GM23338 (cell line): ENCODE data around the gene CDNF. TPM values are rescaled to one million over a fixed set of nuclear protein-coding genes. Genes with fewer than 3 reads are reported as not detected.

Experiments used
- ATAC-seq: fragments of 200-7000 bp; cut with Tn5 transposase; 3 replicates; pipeline ENCODE4 v1.9.1; 2020
- DNase-seq: peaks from one replicate; pipeline ENCODE4 v3.0.0-alpha.2; 2015; ENCODE audit warnings: low spot score
- H2AFZ ChIP-seq: fragments of 200-600 bp; sonication (generic); 2 replicates; pipeline ENCODE4 v1.8.0; 2016; ENCODE audit warnings: antibody characterized with exemption, mild to moderate bottlenecking, moderate library complexity
- H3F3A ChIP-seq: fragments of 200-600 bp; sonication (generic); replicated peaks from 2 replicates; pipeline ENCODE4 v1.8.0; 2017; ENCODE audit warnings: antibody characterized with exemption, mixed run types, low read depth
- H3K27ac ChIP-seq: fragments of 200-600 bp; sonication (generic); 2 replicates; pipeline ENCODE4 v1.6.1; 2016; ENCODE audit warnings: low read depth
- H3K27me3 ChIP-seq: fragments of 200-600 bp; sonication (generic); 2 replicates; pipeline ENCODE4 v1.8.0; 2016; ENCODE audit warnings: mild to moderate bottlenecking, mixed run types, moderate library complexity; ENCODE audit not compliant: insufficient read depth
- H3K36me3 ChIP-seq: fragments of 200-600 bp; sonication (generic); 2 replicates; pipeline ENCODE4 v1.8.0; 2016; ENCODE audit warnings: mild to moderate bottlenecking; ENCODE audit not compliant: insufficient read depth
- H3K4me1 ChIP-seq: fragments of 200-600 bp; sonication (generic); 2 replicates; pipeline ENCODE4 v1.8.0; 2016; ENCODE audit warnings: mild to moderate bottlenecking, moderate library complexity; ENCODE audit not compliant: insufficient read depth
- H3K4me2 ChIP-seq: fragments of 200-600 bp; sonication (generic); 2 replicates; pipeline ENCODE4 v1.7.1; 2017; ENCODE audit warnings: mixed run types
- H3K4me3 ChIP-seq: fragments of 200-600 bp; sonication (generic); 2 replicates; pipeline ENCODE4 v1.6.1; 2016; ENCODE audit warnings: mixed run types
- H3K79me2 ChIP-seq: fragments of 200-600 bp; sonication (generic); replicated peaks from 2 replicates; pipeline ENCODE4 v1.8.0; 2017; ENCODE audit warnings: mild to moderate bottlenecking; ENCODE audit not compliant: insufficient read depth
- H3K9me2 ChIP-seq: fragments of 200-600 bp; sonication (generic); 2 replicates; pipeline ENCODE4 v1.8.0; 2017; ENCODE audit not compliant: insufficient read depth
- H4K20me1 ChIP-seq: fragments of 200-600 bp; sonication (generic); replicated peaks from 2 replicates; pipeline ENCODE4 v1.8.0; 2017; ENCODE audit warnings: mild to moderate bottlenecking; ENCODE audit not compliant: insufficient read depth
- H3K27ac Mint-ChIP-seq: 2 replicates; pipeline ENCODE4 v1.8.0; 2020; ENCODE audit warnings: inconsistent platforms, mild to moderate bottlenecking, moderate library complexity, mixed read lengths
- H3K27me3 Mint-ChIP-seq: 3 replicates; pipeline ENCODE4 v1.8.0; 2022; ENCODE audit warnings: low read depth, mild to moderate bottlenecking, moderate library complexity, mixed read lengths, inconsistent platforms; ENCODE audit not compliant: insufficient read depth, poor library complexity
- H3K36me3 Mint-ChIP-seq: 3 replicates; pipeline ENCODE4 v1.8.0; 2021; ENCODE audit warnings: low read depth, mild to moderate bottlenecking, inconsistent platforms, moderate library complexity, mixed read lengths
- H3K4me1 Mint-ChIP-seq: 3 replicates; pipeline ENCODE4 v1.8.0; 2020; ENCODE audit warnings: mild to moderate bottlenecking, inconsistent platforms, mixed read lengths
- H3K4me3 Mint-ChIP-seq: 3 replicates; pipeline ENCODE4 v1.8.0; 2021; ENCODE audit warnings: moderate library complexity, mild to moderate bottlenecking, inconsistent platforms, mixed read lengths
- H3K9me3 Mint-ChIP-seq: 3 replicates; pipeline ENCODE4 v1.8.0; 2020; ENCODE audit warnings: moderate library complexity, mild to moderate bottlenecking, inconsistent platforms, mixed read lengths
- CREB1 ChIP-seq: fragments of 250-450 bp; sonication (Bioruptor Pico); IDR thresholded peaks from 2 replicates; pipeline ENCODE4 v1.5.0; 2020; ENCODE audit warnings: low read depth, mild to moderate bottlenecking, moderate library complexity
- EZH2 ChIP-seq: fragments of 200-600 bp; sonication (generic); IDR thresholded peaks from one replicate; pipeline ENCODE4 v1.8.0; 2017; ENCODE audit warnings: antibody characterized with exemption, mild to moderate bottlenecking, low read depth; ENCODE audit not compliant: unreplicated experiment
- EZH2phosphoT487 ChIP-seq: fragments of 200-600 bp; sonication (generic); IDR thresholded peaks from one replicate; pipeline ENCODE4 v1.8.1; 2018; ENCODE audit warnings: antibody characterized with exemption; ENCODE audit not compliant: unreplicated experiment
- JUNB ChIP-seq: IDR thresholded peaks from one replicate; pipeline ENCODE4 v1.6.1; 2016; ENCODE audit warnings: antibody characterized with exemption; ENCODE audit not compliant: unreplicated experiment
- POLR2AphosphoS5 ChIP-seq: IDR thresholded peaks from 2 replicates; pipeline ENCODE4 v1.6.1; 2016; ENCODE audit warnings: antibody characterized with exemption, low read depth
- STAT1 ChIP-seq: IDR thresholded peaks from one replicate; pipeline ENCODE4 v1.6.1; 2016; ENCODE audit warnings: antibody characterized with exemption; ENCODE audit not compliant: unreplicated experiment
- ZNF114 ChIP-seq: fragments of 250-450 bp; sonication (Bioruptor Pico); IDR thresholded peaks from 2 replicates; pipeline ENCODE4 v1.5.0; 2020; ENCODE audit warnings: mild to moderate bottlenecking, moderate library complexity
- ZNF331 ChIP-seq: fragments of 250-450 bp; sonication (Bioruptor Pico); IDR thresholded peaks from 2 replicates; pipeline ENCODE4 v1.5.0; 2020; ENCODE audit warnings: low read depth, mild to moderate bottlenecking, moderate library complexity
- polyA plus RNA-seq: library from polyadenylated mRNA; unstranded; fragments of >200 nt; fragmentation: Nextera tagmentation; extraction: Ambion mirVana; gene quantifications from 2 replicates; pipeline ENCODE4 v1.2.1, GENCODE V29; 2016
- total RNA-seq: library from RNA; depleted of rRNA; stranded (reverse); fragments of >200 nt; shearing (Covaris generic); gene quantifications from 2 replicates; pipeline ENCODE4 v1.2.3, GENCODE V29; 2014
- TF ChIP-seq, protein P1 (sequence below), 2 experiments: fragments of 200-600 bp in 1 of 2; sonication (generic) in 1 of 2; conservative IDR thresholded peaks; 2 replicates each; pipeline versions ENCODE4 v1.5.1 to v1.6.1; 2016 to 2017; ENCODE audit warnings: antibody characterized with exemption in 2 of 2, low read depth in 2 of 2, mild to moderate bottlenecking in 2 of 2, moderate library complexity in 1 of 2
- TF ChIP-seq, protein P2 (sequence below): IDR thresholded peaks from one replicate; pipeline ENCODE4 v1.6.1; 2018; ENCODE audit warnings: antibody characterized with exemption; ENCODE audit not compliant: unreplicated experiment
- TF ChIP-seq, protein P3 (sequence below): IDR thresholded peaks from 2 replicates; pipeline ENCODE4 v1.6.1; 2016; ENCODE audit warnings: antibody characterized with exemption

The CDNF gene
- total and polyA plus RNA-seq, 2 experiments from 2014 or later = 0.26 to 1.1 TPM

DNA sequence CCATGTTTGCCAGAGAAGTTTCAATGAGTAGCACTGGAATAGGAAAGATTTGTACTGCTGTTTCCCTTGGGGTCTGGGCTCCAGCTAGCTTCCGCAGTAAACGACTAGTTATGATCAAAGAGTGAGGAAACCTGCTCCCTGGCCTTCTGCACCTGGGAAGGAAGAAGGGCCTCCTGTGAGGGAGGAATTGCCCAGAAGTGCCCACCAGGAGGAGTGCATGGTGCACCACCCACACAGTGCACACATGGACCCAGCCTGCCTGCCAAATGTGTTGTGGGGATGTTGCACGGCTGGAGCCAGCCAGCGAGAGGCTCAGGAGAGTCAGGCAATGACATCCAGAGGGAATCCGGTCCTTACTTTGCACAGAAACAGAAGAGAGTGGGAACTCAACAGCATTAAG is 36.1 kb downstream of the CDNF start:
- Mint-ChIP-seq H3K27ac (no peak overlapping the region), H3K36me3 (no peaks in the 10 kb centered on the region), H3K4me1 (no peaks in the 10 kb centered on the region), H3K9me3 (no peaks in the 10 kb centered on the region), H3K27me3 (peaks cover 4% of the 10 kb centered on the region), H3K4me3 (no peak overlapping the region)
- Histone ChIP-seq H3K4me2 (no peak overlapping the region), H3K79me2 (no peaks in the 10 kb centered on the region), H3F3A (no peaks in the 10 kb centered on the region), H4K20me1 (no peaks in the 10 kb centered on the region), H3K4me1 (no peaks in the 10 kb centered on the region), H3K4me3 (no peak overlapping the region), H2AFZ (no peak overlapping the region), H3K27ac (no peak overlapping the region), H3K27me3 (no peaks in the 10 kb centered on the region), H3K36me3 (no peaks in the 10 kb centered on the region), H3K9me2 (no peaks in the 10 kb centered on the region)
- DNase-seq = peak; percentile 17
- ATAC-seq = peak; percentile 54; the same call in 2 of the 3 replicates
- TF ChIP-seq STAT1 = no peak
- TF ChIP-seq, protein P1, sequence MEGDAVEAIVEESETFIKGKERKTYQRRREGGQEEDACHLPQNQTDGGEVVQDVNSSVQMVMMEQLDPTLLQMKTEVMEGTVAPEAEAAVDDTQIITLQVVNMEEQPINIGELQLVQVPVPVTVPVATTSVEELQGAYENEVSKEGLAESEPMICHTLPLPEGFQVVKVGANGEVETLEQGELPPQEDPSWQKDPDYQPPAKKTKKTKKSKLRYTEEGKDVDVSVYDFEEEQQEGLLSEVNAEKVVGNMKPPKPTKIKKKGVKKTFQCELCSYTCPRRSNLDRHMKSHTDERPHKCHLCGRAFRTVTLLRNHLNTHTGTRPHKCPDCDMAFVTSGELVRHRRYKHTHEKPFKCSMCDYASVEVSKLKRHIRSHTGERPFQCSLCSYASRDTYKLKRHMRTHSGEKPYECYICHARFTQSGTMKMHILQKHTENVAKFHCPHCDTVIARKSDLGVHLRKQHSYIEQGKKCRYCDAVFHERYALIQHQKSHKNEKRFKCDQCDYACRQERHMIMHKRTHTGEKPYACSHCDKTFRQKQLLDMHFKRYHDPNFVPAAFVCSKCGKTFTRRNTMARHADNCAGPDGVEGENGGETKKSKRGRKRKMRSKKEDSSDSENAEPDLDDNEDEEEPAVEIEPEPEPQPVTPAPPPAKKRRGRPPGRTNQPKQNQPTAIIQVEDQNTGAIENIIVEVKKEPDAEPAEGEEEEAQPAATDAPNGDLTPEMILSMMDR (conservative IDR thresholded peaks at IDR 0.05; ENCODE audit: low read depth in 2 of 2) = peak; percentile 8 to 47; a peak in 2 of 4 replicates

DNA sequence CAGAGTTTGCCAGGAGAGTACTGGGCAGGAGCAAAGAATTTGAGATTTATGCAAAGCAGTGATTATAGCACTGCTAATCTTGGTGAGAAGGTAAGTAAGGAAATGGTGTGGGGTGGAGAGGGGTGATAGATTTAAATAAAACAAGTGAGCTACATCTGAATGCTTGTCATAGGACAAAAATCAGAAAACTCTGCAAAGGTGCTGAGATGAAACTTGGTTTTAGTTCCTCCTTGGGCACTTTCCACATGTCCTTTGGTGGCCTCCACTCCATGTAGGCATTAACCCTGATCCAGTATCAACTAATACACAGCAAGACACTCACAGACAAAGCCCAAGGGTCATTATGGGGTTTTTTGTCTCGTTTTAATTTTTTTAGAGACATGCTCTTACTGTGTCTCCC is 37.4 kb downstream of the CDNF start:
- no peak overlapping the region for H3K27ac Mint-ChIP-seq
- H3K36me3 ChIP-seq = no peaks in the 10 kb centered on the region
- no peaks in the 10 kb centered on the region for H3K9me3 Mint-ChIP-seq
- H3K27ac ChIP-seq = no peak overlapping the region
- H3F3A ChIP-seq = no peaks in the 10 kb centered on the region
- no peaks in the 10 kb centered on the region for H4K20me1 ChIP-seq
- H2AFZ ChIP-seq = no peak overlapping the region
- no peaks in the 10 kb centered on the region for H3K4me1 Mint-ChIP-seq
- H3K4me1 ChIP-seq = no peaks in the 10 kb centered on the region
- no peaks in the 10 kb centered on the region for H3K27me3 ChIP-seq
- DNase-seq (no peak), ATAC-seq (no peak)
- no peaks in the 10 kb centered on the region for H3K36me3 Mint-ChIP-seq
- no peak overlapping the region for H3K4me2 ChIP-seq
- H3K9me2 ChIP-seq = no peaks in the 10 kb centered on the region
- H3K4me3 Mint-ChIP-seq = no peak overlapping the region
- H3K4me3 ChIP-seq = no peak overlapping the region
- H3K79me2 ChIP-seq = no peaks in the 10 kb centered on the region
- H3K27me3 Mint-ChIP-seq = peaks cover 4% of the 10 kb centered on the region
- TF ChIP-seq, protein P2, sequence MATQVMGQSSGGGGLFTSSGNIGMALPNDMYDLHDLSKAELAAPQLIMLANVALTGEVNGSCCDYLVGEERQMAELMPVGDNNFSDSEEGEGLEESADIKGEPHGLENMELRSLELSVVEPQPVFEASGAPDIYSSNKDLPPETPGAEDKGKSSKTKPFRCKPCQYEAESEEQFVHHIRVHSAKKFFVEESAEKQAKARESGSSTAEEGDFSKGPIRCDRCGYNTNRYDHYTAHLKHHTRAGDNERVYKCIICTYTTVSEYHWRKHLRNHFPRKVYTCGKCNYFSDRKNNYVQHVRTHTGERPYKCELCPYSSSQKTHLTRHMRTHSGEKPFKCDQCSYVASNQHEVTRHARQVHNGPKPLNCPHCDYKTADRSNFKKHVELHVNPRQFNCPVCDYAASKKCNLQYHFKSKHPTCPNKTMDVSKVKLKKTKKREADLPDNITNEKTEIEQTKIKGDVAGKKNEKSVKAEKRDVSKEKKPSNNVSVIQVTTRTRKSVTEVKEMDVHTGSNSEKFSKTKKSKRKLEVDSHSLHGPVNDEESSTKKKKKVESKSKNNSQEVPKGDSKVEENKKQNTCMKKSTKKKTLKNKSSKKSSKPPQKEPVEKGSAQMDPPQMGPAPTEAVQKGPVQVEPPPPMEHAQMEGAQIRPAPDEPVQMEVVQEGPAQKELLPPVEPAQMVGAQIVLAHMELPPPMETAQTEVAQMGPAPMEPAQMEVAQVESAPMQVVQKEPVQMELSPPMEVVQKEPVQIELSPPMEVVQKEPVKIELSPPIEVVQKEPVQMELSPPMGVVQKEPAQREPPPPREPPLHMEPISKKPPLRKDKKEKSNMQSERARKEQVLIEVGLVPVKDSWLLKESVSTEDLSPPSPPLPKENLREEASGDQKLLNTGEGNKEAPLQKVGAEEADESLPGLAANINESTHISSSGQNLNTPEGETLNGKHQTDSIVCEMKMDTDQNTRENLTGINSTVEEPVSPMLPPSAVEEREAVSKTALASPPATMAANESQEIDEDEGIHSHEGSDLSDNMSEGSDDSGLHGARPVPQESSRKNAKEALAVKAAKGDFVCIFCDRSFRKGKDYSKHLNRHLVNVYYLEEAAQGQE = no peak
- no peak for TF ChIP-seq ZNF114 (CRISPR knock-in tag)
- no peak for TF ChIP-seq EZH2phosphoT487
- TF ChIP-seq EZH2 = no peak
- TF ChIP-seq, protein P3, sequence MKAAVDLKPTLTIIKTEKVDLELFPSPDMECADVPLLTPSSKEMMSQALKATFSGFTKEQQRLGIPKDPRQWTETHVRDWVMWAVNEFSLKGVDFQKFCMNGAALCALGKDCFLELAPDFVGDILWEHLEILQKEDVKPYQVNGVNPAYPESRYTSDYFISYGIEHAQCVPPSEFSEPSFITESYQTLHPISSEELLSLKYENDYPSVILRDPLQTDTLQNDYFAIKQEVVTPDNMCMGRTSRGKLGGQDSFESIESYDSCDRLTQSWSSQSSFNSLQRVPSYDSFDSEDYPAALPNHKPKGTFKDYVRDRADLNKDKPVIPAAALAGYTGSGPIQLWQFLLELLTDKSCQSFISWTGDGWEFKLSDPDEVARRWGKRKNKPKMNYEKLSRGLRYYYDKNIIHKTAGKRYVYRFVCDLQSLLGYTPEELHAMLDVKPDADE = no peak
- no peak for TF ChIP-seq POLR2AphosphoS5
- TF ChIP-seq JUNB = no peak
- no peak for TF ChIP-seq CREB1 (CRISPR knock-in tag)
- TF ChIP-seq STAT1 = no peak
- no peak for TF ChIP-seq ZNF331 (CRISPR knock-in tag)
- TF ChIP-seq, protein P1 (conservative IDR thresholded peaks at IDR 0.05; ENCODE audit: low read depth in 2 of 2) = no peak
